ELR (cell line): ENCODE data around the gene SHH.
"Not testable (repeated sequence)": the region's sequence is repeated elsewhere in the genome, so short reads cannot be mapped to it uniquely, and the experiment has no call there.

Source experiments
- DNase-seq: peaks from one replicate; pipeline ENCODE4 v3.0.0-alpha.2; 2015; ENCODE audit warnings: low read depth

Gene SHH

DNA sequence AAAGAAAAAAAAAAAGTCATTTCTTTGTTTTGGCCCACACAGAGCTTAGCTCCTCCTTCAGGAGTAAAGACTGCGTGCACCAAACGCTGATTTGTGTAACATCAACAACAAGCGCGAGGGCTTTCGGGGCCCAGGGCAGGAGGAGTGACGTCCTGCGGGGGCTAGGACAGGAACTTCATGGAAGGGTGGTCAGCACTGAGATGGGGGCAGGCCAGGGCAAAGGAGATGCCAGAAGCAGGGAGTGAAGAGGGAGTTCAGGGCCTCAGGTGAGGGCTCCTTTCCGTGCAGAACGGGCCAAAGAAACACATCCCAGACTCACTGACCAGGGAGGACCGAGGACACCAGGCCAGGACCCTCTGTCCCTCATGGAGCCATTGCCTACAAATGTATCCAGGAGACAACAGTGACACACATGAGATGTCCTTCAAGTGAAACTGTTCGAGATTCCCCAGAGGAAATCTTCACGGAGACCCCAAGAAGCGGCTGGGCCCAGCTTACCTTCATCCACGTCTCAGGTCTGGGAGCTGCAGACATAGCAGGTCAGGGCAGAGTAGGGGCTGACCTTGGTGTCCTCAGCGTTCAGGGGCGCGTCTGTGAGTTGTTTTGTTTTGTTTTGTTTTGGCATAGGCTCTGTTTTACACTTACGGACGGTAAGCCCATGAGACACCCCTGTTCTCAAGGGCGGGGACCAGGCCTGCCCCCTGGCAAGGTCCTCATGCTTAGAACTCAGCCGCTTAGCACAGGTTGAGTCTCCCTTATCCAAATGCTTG lies 30.4 kb upstream of the SHH start:
- no peak for DNase-seq

DNA sequence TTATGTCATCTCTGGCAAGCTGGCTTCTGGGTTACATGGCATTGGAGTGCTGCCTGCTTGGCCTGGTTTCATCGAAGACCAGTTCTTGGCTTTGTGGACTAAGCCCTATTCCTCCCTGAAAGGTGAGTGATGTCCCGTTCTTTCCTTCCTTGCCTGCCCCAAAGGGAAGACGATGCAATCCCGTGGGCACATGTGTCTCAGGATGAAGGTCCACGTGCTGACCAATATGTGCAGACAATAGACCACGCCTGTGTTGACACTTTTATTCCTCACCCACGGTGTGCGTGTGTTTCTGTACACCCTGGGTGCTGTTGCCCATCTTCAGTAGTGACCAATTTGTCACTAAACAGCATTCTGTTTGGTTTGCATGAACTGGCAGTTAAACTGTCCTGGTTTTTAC lies 28.6 kb upstream of the SHH start:
- no peak for DNase-seq

GRCh38 chr7:155840262-155840885 lies 28.1 kb upstream of the SHH start:
- DNase-seq, result no peak

GRCh38 chr7:155839461-155839860 lies 27.2 kb upstream of the SHH start:
- no peak for DNase-seq

DNA sequence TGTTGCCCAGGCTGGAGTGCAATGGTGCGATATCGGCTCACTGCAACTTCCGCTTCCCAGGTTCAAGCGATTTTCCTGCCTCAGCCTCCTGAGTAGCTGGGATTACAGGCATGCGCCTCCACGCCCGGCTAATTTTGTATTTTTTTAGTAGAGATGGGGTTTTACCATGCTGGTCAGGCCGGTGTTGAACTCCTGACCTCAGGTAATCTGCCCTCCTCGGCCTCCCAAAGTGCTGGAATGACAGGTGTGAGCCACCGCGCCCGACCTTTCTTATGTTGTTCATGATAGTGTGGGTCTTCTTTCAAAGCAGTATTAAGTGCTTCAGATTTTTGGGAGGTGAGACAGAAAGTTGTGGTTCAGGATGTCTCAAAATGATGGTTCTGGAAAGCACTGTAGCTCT lies 26.0 kb upstream of the SHH start:
- not testable (repeated sequence) for DNase-seq

- DNase-seq, result no peak
These were observed 24.8 kb upstream of the SHH start for GRCh38 chr7:155837126-155837479.

GRCh38 chr7:155836216-155837125 lies 24.2 kb upstream of the SHH start:
- no peak for DNase-seq

- DNase-seq, result no peak
These were observed 23.4 kb upstream of the SHH start for GRCh38 chr7:155835446-155836215.

DNA sequence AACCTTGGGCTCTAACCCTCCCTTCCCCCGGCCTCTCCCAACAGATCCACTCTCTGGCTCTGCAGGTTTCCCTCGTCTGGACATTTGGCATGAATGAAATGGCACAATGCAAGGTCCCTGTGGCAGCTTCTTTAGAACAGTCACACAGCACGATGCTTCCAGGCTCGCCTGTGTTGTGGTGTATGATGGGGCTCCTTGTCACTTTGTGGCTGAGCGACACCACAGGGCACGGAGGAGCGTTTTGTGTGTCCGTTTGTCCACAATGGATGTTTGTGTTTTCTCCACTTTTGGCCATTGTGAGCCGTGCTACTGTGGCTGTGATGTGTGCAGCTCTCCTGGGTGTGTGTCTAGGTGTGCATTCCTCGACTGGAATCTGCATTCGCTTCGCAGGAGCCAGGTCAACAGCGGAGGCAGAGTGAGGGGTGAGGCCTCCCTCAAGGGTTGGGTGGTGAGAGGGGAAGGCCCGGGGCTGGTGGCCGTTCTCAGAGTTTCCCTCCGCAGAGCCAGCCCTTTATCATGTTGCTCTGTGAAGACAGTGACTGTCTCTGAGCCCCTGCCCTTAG lies 22.3 kb upstream of the SHH start:
- no peak for DNase-seq

DNA sequence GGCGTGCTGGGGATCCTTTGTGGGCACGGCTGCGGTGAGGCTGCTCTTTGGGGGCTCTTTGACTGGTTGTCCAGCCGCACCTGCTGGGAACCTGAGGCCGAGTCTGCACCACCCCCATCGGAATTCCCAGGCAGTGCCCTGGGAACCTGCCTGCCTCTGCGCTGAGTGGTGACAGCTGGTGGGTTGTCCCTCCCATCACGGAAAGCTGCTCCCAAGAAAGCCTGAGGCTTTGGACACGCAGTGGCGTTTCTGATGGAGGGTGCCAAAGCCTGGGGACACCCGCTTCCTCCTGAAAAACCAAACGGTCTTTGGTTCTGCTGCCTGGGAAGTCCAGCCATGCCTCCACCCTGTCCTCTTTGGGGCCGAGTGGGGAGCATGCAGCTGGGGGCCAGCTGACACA lies 21.4 kb upstream of the SHH start:
- DNase-seq, result no peak

DNA sequence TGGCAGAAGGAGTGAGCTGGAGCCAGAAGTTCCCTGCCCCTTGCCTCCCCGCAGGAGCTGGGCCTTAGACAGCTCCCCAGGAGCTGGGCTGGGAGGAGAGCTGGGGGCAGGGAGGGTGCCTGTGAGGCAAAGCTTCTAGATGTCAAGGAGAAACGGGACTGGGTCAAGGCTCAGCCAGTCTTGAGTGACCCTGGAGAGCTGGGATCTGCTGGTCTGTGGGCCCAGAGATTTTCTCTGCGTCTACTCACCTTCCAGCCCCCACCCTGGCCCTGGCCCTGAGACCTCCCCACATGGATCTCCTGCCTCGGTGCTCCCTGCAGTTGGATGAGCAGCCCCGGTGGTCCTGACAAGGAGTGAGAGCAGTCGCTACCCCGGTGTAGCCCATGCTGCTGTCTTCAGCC lies 20.3 kb upstream of the SHH start:
- DNase-seq, result no peak

DNA sequence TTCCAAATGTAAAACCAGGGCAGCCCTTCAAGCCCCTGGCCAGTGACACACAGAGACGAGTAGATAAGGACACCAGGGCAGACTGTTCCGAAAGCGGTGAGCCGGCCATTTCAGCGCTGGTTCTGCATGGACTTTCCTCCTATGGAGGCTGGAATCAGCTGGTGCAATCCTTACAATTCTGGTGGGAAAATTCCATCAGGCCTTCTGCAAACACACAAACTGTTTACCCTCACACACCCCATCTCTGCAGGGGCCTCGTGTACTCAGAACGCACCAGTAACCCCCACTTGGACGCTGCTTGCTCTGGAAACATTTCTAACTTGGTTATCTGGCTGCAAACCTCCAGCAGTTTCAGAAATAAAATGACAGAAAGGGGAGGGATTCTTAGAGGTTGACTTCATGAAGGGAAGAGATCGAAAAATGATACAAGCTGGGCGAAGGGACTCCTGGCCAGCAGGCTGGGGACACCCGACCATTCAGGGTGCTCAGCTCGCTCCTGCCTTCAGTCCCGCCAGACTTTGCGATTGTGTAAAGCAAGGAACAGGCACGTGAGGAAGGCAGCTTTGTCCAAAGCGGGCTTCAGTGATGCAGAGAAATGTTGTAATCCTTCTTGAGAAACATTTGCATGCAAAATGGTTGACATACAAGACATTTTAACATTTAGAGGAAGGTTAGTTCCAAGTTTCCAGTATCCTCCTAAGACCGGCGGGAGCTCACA lies 19.7 kb upstream of the SHH start:
- DNase-seq, result no peak

DNA sequence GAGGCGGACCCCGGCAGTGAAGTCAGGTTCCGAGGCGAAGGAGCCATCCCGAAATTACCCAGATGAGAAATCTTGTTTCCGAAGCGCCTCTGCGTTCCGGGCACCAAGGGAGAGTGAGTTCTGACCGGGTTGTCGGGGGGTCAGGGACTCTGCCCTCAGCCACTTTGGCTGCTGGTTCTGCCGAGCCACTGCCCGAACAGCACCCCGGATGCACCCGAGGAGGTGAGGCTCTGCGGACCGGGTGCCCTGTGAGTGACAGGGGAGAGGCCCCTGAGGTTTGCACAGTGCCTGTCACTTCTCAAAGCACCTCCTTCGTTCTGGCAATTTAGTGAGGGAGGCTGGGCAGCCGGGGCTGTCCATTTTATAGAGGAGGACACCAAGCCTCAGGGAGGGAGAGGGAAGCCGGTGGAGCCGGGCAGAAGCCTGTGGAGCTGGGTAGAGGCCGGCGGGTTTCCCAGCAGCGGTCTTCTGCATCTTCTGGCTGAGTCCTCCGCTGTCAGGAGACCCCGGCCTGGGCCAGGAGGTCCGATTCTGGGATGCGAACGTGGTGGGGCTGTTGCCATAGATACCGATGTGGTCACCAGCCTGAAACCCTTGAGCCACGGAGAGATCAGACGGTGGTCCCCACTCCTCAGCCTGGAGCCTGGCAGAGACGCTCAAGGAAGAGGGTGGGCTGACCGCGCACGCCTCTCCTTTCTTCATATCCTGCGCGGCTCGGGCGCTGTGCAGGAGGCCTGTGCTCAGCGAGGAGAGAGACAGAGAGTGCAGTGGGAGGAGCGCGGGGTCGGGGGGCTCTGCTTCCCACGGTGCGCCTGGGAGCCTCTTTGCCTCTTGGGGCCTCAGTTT lies 18.9 kb upstream of the SHH start:
- DNase-seq, result no peak

- no peak for DNase-seq
These were observed 17.7 kb upstream of the SHH start for GRCh38 chr7:155829796-155830470.

- no peak for DNase-seq
These were observed 13.1 kb upstream of the SHH start for GRCh38 chr7:155825336-155825735.

DNA sequence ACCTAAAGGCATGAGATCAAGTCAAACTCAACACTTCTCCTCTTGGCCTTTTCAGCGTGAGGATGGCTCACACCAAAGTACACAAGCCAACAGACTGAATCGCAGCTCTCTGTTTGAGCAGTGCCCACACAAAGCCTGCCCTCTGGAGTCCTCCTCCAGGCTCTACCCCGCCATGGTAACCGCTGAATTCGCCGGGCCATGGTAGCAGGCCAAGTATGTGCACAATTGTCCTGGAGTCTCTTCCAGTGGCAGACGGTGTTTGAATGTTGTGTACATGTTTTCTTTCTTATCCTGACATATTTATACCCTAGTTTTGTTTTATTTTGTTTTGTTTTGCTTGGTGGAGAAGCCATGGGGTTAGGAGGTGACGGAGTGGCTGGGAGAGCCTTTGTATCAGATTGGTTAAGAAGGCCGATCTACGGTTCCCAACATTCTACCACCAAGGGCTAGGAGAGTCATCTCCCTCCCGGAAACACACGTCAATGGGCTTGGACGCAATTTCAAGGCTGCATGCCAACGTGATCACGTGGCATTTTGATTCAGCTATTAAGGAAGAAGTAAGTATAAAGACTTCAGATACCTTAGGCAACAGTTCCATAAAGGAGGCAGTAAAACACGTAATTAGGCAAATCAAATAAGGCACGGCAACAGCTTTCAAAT lies 12.1 kb upstream of the SHH start:
- DNase-seq, result no peak

- DNase-seq, result no peak
These were observed 9.6 kb upstream of the SHH start for GRCh38 chr7:155821851-155822250.

DNA sequence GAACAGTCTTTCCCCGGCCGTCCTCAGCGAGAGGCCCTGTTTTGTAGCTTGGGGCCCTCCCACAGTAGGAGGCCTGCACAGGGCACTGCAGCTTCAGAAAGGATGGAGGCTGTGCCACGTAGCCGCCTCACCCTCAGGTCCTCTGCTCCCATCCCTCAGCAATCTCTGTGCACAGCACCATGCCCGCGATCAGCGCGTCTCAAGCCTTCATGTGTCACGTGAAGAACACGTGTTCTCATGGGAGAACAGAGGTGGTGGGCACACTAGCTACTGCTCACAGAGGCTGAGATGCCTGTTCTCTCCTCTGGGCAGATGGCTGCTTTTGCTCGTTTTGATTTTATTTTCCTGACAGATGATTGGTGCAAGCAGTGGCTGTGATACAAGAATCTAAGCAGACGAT lies 8.5 kb upstream of the SHH start:
- DNase-seq, result no peak

DNA sequence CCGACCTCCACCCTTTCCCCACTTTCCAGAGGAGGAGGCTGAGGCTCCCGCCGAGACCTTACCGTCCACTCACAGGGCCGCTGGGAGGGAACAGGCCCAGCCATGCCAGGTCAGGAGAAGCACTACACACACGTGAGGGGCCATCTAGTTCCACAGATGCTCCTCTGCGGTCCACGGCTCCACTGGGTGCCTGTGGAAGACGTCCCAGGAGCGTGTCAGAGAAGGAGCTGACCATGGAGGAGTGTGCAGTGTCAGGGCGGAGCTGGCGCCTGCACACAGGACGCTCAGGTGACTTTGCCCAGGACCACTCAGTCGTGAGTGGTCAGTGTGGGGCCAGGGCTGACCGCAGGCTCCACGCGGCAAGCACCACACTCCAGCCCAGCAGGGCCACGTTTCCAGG lies 8.0 kb upstream of the SHH start:
- DNase-seq, result no peak
